NCI-H2081 treated with DMSO at 0.1 percent for 48 hours (cell line): Measurements from ENCODE around the gene ENDOV.

ENCODE experiments used
- DNase-seq: peaks from one replicate; lab custom pipeline; 2025; lab: John Stamatoyannopoulos, UW

The ENDOV gene

GRCh38 chr17:80414803-80415625, at the start of gene ENDOV:
Gene ENDOV (plus strand): TSS chr17:80415167. CDS start chr17:80415195, 28 bp downstream.
- DNase-seq: peak; percentile 83

GRCh38 chr17:80365983-80366382, 49.0 kb upstream of the ENDOV start:
- no peak for DNase-seq

- DNase-seq: no peak
Observed at GRCh38 chr17:80367503-80367902, 47.5 kb upstream of the ENDOV start.

GRCh38 chr17:80371196-80371595, 43.8 kb upstream of the ENDOV start:
- no peak for DNase-seq

GRCh38 chr17:80372456-80372855, 42.5 kb upstream of the ENDOV start:
- DNase-seq: no peak

- DNase-seq: no peak
Observed at GRCh38 chr17:80372922-80373570, 41.9 kb upstream of the ENDOV start.

- DNase-seq: no peak
Observed at GRCh38 chr17:80374039-80374731, 40.8 kb upstream of the ENDOV start.

- DNase-seq: no peak
Observed at GRCh38 chr17:80374732-80375585, 40.0 kb upstream of the ENDOV start.

GRCh38 chr17:80376531-80376930, 38.4 kb upstream of the ENDOV start:
- DNase-seq: no peak

GRCh38 chr17:80377798-80378197, 37.2 kb upstream of the ENDOV start:
- no peak for DNase-seq

- DNase-seq: no peak
Observed at GRCh38 chr17:80379348-80379747, 35.6 kb upstream of the ENDOV start.

- DNase-seq: no peak
Observed at GRCh38 chr17:80380068-80380467, 34.9 kb upstream of the ENDOV start.

- DNase-seq: no peak
Observed at GRCh38 chr17:80380555-80381002, 34.4 kb upstream of the ENDOV start.

GRCh38 chr17:80381416-80381923, 33.5 kb upstream of the ENDOV start:
- DNase-seq: no peak

- DNase-seq: no peak
Observed at GRCh38 chr17:80382446-80382845, 32.5 kb upstream of the ENDOV start.

GRCh38 chr17:80382956-80383355, 32.0 kb upstream of the ENDOV start:
- DNase-seq: no peak

GRCh38 chr17:80384078-80384960, 30.6 kb upstream of the ENDOV start:
- no peak for DNase-seq

- no peak for DNase-seq
Observed at GRCh38 chr17:80385046-80385445, 29.9 kb upstream of the ENDOV start.

GRCh38 chr17:80386341-80386740, 28.6 kb upstream of the ENDOV start:
- DNase-seq: no peak

- no peak for DNase-seq
Observed at GRCh38 chr17:80387071-80387470, 27.9 kb upstream of the ENDOV start.

GRCh38 chr17:80388175-80388574, 26.8 kb upstream of the ENDOV start:
- no peak for DNase-seq
